Measurements from ENCODE around the gene CHRND.
A peak's percentile ranks its signal among the peaks of the same experiment; 100 is the strongest.

Gene CHRND

DNA sequence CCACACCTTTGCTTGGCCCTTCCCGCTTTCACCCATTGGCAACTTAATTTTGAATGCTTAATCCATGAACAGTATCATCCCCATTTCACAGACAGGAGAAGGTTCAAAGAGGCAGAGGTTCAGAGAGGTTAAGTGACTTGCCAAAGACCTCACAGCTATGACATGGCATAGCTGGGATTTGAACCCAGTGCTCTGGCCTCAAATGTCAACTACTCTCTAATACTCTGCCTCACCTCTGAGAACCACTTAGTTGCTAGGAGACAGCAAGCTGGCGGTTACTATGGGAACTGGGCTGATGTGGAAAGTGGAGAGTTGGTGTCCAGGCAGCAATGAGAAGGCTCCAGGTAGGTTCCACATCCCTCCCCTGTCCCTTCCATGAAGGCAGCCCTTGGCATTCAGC lies 21.5 kb upstream of the CHRND start:
- DNase-seq, result no peak

- no peak for DNase-seq
Observed at GRCh38 chr2:232505856-232506255, 20.1 kb upstream of the CHRND start.

- no peak for DNase-seq
Observed at GRCh38 chr2:232506709-232507108, 19.3 kb upstream of the CHRND start.

- no peak for DNase-seq
Observed at GRCh38 chr2:232508251-232508650, 17.7 kb upstream of the CHRND start.

GRCh38 chr2:232511336-232511890 lies 14.5 kb upstream of the CHRND start:
- DNase-seq, result no peak

GRCh38 chr2:232512602-232513001 lies 13.4 kb upstream of the CHRND start:
- DNase-seq, result no peak

- DNase-seq, result no peak
Observed at GRCh38 chr2:232513353-232513752, 12.6 kb upstream of the CHRND start.

DNA sequence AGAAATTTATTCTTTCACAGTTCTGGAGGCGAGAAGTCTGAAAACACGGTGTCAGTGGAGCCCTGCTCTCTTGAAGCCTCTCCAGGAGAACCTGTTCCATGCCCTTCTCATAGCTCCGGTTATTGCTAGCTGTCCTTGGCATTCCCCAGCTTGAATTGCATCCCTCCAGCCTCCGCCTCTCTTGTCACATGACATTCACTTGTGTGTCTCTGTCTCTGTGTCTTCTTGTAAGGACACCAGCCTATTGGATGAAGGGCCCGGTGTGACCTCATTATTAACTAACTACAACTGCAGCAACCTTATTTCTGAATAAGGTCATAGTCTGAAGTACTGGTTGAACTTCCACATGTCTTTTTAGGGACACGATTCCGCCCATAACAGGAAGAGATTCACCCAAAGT lies 10.3 kb upstream of the CHRND start:
- DNase-seq, result no peak

- no peak for DNase-seq
Observed at GRCh38 chr2:232516551-232516950, 9.4 kb upstream of the CHRND start.

GRCh38 chr2:232518844-232519243 lies 7.1 kb upstream of the CHRND start:
- no peak for DNase-seq

GRCh38 chr2:232519581-232520438 lies 6.2 kb upstream of the CHRND start, which contains the start of gene PRSS56:
PRSS56 (plus strand) TSS chr2:232520388; CDS start chr2:232520599, 211 bp downstream.
- DNase-seq, result no peak

DNA sequence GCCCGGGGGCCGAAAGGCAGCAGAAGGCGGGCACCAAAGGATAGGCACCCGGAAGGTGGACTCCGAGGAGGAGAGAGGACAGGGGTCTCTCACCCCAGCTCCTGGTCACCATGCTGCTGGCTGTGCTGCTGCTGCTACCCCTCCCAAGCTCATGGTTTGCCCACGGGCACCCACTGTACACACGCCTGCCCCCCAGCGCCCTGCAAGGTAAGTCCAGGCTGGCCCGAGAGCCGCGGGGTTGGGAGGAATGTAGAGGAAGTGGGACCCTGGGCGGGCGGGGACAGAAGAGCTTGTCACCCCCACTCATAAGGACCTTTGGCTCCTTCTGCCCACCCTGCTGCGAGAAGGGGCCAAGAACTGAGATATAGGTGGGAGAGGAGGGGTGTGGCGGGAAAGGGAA lies 5.5 kb upstream of the CHRND start:
- DNase-seq, result no peak

DNA sequence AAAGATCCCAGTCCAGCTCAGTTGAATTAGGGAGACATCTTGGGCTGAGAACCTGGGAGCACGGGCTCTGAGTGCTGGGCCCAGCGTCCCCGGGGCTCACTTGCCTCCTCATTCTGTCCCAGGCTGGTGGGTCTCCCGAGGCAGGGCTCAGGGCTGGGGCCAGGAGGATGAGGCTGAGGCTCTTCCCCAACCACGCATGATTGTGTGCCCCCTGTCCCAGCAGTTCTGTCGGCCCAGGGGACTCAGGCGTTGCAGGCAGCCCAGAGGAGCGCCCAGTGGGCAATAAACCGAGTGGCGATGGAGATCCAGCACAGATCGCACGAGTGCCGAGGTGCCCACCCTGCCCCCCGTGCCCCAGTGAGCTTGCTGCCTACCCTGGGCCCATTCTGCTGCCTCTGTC lies 4.9 kb upstream of the CHRND start:
- DNase-seq, result no peak

- peak; percentile 53 for DNase-seq
Observed at GRCh38 chr2:232521959-232522622, 3.9 kb upstream of the CHRND start.

DNA sequence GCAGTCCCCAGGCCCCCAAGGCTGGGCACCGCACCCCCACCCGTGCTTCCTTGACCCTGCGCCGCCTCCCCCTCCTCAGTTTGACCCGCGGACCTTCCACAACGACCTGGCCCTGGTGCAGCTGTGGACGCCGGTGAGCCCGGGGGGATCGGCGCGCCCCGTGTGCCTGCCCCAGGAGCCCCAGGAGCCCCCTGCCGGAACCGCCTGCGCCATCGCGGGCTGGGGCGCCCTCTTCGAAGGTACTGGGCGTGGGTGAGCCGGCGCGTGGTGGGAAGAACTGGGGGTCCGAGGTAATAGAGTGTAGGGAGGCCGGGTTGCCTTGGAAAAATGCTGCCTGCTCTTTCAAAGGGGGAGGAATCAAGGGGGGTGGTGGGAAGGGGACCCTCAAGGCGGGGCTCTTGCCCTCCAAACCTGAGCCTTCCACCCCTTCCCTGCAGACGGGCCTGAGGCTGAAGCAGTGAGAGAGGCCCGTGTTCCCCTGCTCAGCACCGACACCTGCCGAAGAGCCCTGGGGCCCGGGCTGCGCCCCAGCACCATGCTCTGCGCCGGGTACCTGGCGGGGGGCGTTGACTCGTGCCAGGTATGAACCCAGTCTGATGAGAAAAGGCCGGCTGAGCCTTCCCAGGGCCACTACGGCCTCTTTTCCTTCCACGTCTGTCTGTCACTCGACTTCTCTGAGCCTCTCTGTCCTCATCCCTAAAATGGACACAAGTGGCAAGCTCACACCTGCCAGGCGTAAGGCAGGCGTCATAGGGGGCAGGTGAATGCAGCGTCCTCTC lies 3.1 kb upstream of the CHRND start:
- no peak for DNase-seq

- no peak for DNase-seq
Observed at GRCh38 chr2:232523402-232523681, 2.6 kb upstream of the CHRND start.

GRCh38 chr2:232523682-232524597 lies 2.0 kb upstream of the CHRND start:
- DNase-seq, result no peak

- no peak for DNase-seq
Observed at GRCh38 chr2:232524771-232525170, 1.2 kb upstream of the CHRND start.

GRCh38 chr2:232525199-232525598 lies 761 bp upstream of the CHRND start:
- no peak for DNase-seq

GRCh38 chr2:232526372-232526941 lies 497 bp downstream of the CHRND start:
- DNase-seq, result no peak

- no peak for DNase-seq
Observed at GRCh38 chr2:232527905-232528470, 2.0 kb downstream of the CHRND start.

All from activated CD4-positive, alpha-beta T cell treated with anti-CD3 and anti-CD28 coated beads for 1 hour (primary cell).